HEK293 (cell line): ENCODE data around the gene CES1.
"Not testable (repeated sequence)": the region's sequence is repeated elsewhere in the genome, so short reads cannot be mapped to it uniquely, and the experiment has no call there.

Source experiments
- CTCF ChIA-PET: fragments of 350-600 bp; formaldehyde crosslinking; extraction: SDS; loops from one replicate; lab custom pipeline; 2021; ENCODE audit warnings: antibody characterized with exemption; lab: Yijun Ruan, JAX
- POLR2A ChIA-PET: fragments of 300-600 bp; formaldehyde crosslinking; extraction: SDS; loops from one replicate; lab custom pipeline; 2020; ENCODE audit warnings: antibody characterized with exemption, inconsistent platforms; lab: Yijun Ruan, JAX
- H3K27ac ChIP-seq: fragments of 200-500 bp; sonication (Bioruptor generic); 2 replicates; pipeline ENCODE4 v1.5.1; 2014; ENCODE audit warnings: low read depth, low read length, control low read depth, inconsistent platforms; ENCODE audit errors: extremely low read depth
- H3K36me3 ChIP-seq, 2 experiments: fragments of 200-500 bp in 1 of 2; sonication (Bioruptor generic) in 1 of 2; 1 replicate in 1 of 2; 2 replicates in 1 of 2; pipeline ENCODE4 v1.5.1; 2014 to 2017; ENCODE audit warnings: inconsistent platforms in 2 of 2, low read length in 2 of 2; ENCODE audit not compliant: control insufficient read depth in 2 of 2, insufficient read depth in 1 of 2
- H3K4me1 ChIP-seq: fragments of 200-500 bp; sonication (Bioruptor generic); 2 replicates; pipeline ENCODE4 v1.5.1; 2014; ENCODE audit warnings: mild to moderate bottlenecking, low read length, inconsistent platforms; ENCODE audit not compliant: control insufficient read depth, insufficient read depth
- H3K4me3 ChIP-seq: 2 replicates; pipeline ENCODE4 v1.5.1; 2011; ENCODE audit warnings: low read depth, mild to moderate bottlenecking, control low read depth, low read length, moderate library complexity
- H3K9me3 ChIP-seq: fragments of 200-500 bp; sonication (Bioruptor generic); 2 replicates; pipeline ENCODE4 v1.5.1; 2014; ENCODE audit warnings: low read depth, low read length, inconsistent platforms; ENCODE audit not compliant: control insufficient read depth, insufficient read depth
- BCL11A ChIP-seq: fragments of 450-650 bp; formaldehyde crosslinking; IDR thresholded peaks from 2 replicates; pipeline ENCODE4 v1.5.1; 2016; ENCODE audit warnings: low read depth, missing biosample characterization, missing genetic modification characterization
- BCL11B ChIP-seq: fragments of 450-650 bp; formaldehyde crosslinking; IDR thresholded peaks from 2 replicates; pipeline ENCODE4 v1.5.1; 2016; ENCODE audit warnings: low read depth, missing biosample characterization, missing genetic modification characterization
- HOXA7 ChIP-seq: sonication (generic); formaldehyde crosslinking; IDR thresholded peaks from 2 replicates; pipeline ENCODE4 v1.8.1; 2022; ENCODE audit warnings: missing genetic modification reagents, borderline replicate concordance
- KLF1 ChIP-seq: fragments of 450-650 bp; formaldehyde crosslinking; IDR thresholded peaks from 2 replicates; pipeline ENCODE4 v1.5.1; 2016; ENCODE audit warnings: missing biosample characterization, missing genetic modification characterization
- ZBTB1 ChIP-seq: fragments of 450-650 bp; formaldehyde crosslinking; IDR thresholded peaks from 2 replicates; pipeline ENCODE4 v1.5.1; 2016; ENCODE audit warnings: missing biosample characterization, missing genetic modification characterization
- ZBTB8A ChIP-seq: fragments of 450-650 bp; formaldehyde crosslinking; IDR thresholded peaks from 2 replicates; pipeline ENCODE4 v1.5.1; 2016; ENCODE audit warnings: missing biosample characterization, missing genetic modification characterization
- ZNF155 ChIP-seq: fragments of 450-650 bp; formaldehyde crosslinking; IDR thresholded peaks from 2 replicates; pipeline ENCODE4 v1.5.1; 2016; ENCODE audit warnings: missing biosample characterization, missing genetic modification characterization
- ZNF335 ChIP-seq: fragments of 450-650 bp; formaldehyde crosslinking; conservative IDR thresholded peaks from 2 replicates; pipeline ENCODE4 v1.5.1; 2016; ENCODE audit warnings: missing biosample characterization, missing genetic modification characterization
- ZNF549 ChIP-seq: fragments of 450-650 bp; IDR thresholded peaks from 2 replicates; pipeline ENCODE4 v1.5.1; 2018; ENCODE audit warnings: missing biosample characterization, missing genetic modification characterization, mild to moderate bottlenecking, inconsistent platforms, moderate library complexity
- ZNF623 ChIP-seq: fragments of 450-650 bp; formaldehyde crosslinking; IDR thresholded peaks from 2 replicates; pipeline ENCODE4 v1.5.1; 2016; ENCODE audit warnings: missing biosample characterization, missing genetic modification characterization
- ZNF660 ChIP-seq: fragments of 450-650 bp; IDR thresholded peaks from 2 replicates; pipeline ENCODE4 v1.5.1; 2018; ENCODE audit warnings: missing biosample characterization, mild to moderate bottlenecking, missing genetic modification characterization
- ZNF670 ChIP-seq: fragments of 450-650 bp; formaldehyde crosslinking; IDR thresholded peaks from 2 replicates; pipeline ENCODE4 v1.5.1; 2016; ENCODE audit warnings: missing biosample characterization, missing genetic modification characterization, low read depth
- ZNF677 ChIP-seq: fragments of 450-650 bp; IDR thresholded peaks from 2 replicates; pipeline ENCODE4 v1.5.0; 2018; ENCODE audit warnings: missing biosample characterization, mild to moderate bottlenecking, missing genetic modification characterization, moderate library complexity
- ZNF768 ChIP-seq: fragments of 450-650 bp; formaldehyde crosslinking; IDR thresholded peaks from 2 replicates; pipeline ENCODE4 v1.5.1; 2018; ENCODE audit warnings: missing biosample characterization, mild to moderate bottlenecking, missing genetic modification characterization
- TF ChIP-seq, protein P1 (sequence below): fragments of 450-650 bp; formaldehyde crosslinking; IDR thresholded peaks from 2 replicates; pipeline ENCODE4 v1.5.1; 2016; ENCODE audit warnings: missing biosample characterization, missing genetic modification characterization
- TF ChIP-seq, protein P2 (sequence below): fragments of 450-650 bp; formaldehyde crosslinking; IDR thresholded peaks from 2 replicates; pipeline ENCODE4 v1.5.1; 2016; ENCODE audit warnings: missing biosample characterization, missing genetic modification characterization

The CES1 gene

DNA sequence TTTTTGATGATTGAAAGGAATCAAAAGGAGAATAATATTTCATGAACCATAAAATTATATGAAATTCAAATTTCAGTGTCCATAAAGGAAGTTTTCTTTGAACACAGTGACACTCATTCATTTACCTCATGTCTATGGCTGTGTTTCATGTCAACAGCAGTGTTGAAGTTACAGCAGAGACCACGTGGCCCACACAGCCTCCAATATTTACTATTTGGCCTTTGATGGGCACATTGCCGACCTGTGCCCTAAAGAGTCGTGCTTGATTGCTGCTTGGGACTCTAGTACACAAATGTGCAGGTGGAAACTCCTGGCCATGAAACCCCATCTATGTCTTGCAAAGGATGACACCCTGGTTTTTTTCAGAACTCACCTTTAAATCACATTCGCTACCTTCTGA is 57.0 kb downstream of the CES1 start (continued):
- TF ChIP-seq ZBTB8A (tag by site-specific recombination) (no peak), BCL11B (tag by site-specific recombination) (no peak), ZNF623 (tag by site-specific recombination) (no peak)

DNA sequence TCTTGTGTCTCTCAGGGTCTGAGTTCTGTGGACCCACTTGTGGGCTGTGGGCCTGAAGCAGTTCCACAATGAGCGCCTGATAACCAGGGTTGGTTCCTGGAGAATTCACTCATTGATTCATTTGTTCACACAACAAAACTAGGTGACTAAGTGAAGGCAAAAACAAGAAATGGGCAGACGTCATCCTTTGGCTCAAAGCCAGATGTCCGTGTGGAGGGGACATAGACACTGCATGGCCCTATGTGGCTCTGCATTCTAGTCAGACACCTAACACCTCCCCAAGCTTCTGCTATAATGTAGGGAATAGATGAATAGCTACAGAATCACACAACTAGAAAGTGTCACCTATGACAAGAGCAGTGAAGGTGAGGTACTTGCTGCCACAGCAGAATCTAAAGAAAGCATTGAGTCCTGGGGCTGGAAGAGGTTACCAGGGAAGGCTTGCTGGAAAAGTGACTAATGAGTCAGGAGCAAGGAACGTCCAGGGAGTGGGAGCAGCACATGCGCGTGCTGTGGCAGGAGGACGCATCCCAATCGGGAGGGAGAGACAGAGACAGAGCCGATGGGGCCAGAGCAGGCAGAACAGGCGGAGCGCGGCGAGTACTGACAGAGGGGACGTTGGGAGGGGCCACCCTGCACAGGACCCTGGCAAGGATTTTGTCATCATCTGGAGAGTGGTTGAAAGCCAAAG is 58.9 kb downstream of the CES1 start:
- H3K36me3 ChIP-seq: no peaks in the 10 kb centered on the region
- POLR2A ChIA-PET: no interaction called here
- no peak overlapping the region for H3K4me3 ChIP-seq
- H3K27ac ChIP-seq: no peak overlapping the region
- peak; percentile 21 for TF ChIP-seq ZNF335 (tag by site-specific recombination)
- TF ChIP-seq ZNF660: 0 out of 2 replicates have a peak, but pooled peaks have one; percentile 30
- no peak for TF ChIP-seq ZNF670 (tag by site-specific recombination)
- no peaks in the 10 kb centered on the region for H3K4me1 ChIP-seq
- CTCF ChIA-PET: interaction anchor here (0.6 kb wide), 1 partner anchor 291 kb away, joined by 3 read pairs; no protein-coding TSS in a partner anchor
- H3K9me3 ChIP-seq: no peaks in the 10 kb centered on the region

DNA sequence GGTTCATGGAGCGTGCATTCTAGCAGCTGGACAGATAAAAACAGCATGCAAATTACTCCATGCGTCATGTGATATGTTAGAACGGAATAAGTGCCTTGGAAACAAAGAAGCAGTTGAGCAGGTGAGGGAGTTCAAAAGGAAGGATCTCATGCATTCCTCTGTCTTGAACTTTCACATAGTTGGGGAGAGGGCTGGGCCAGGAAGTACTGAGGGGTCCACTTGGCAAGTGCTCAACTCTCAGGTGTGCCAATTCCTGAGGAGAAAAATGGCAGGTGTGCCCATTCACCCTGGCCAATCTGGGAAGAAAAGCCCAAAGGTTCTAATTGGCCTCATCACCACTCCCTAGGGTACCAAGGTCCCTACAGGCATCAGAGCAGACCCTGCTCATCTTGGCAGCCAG is 67.7 kb downstream of the CES1 start:
- no peak for TF ChIP-seq ZNF549
- Histone ChIP-seq H3K36me3 (no peaks in the 10 kb centered on the region), H3K27ac (no peak overlapping the region), H3K9me3 (no peaks in the 10 kb centered on the region), H3K4me1 (no peaks in the 10 kb centered on the region), H3K4me3 (no peak overlapping the region)
- ChIA-PET CTCF (no interaction called here), POLR2A (no interaction called here)

DNA sequence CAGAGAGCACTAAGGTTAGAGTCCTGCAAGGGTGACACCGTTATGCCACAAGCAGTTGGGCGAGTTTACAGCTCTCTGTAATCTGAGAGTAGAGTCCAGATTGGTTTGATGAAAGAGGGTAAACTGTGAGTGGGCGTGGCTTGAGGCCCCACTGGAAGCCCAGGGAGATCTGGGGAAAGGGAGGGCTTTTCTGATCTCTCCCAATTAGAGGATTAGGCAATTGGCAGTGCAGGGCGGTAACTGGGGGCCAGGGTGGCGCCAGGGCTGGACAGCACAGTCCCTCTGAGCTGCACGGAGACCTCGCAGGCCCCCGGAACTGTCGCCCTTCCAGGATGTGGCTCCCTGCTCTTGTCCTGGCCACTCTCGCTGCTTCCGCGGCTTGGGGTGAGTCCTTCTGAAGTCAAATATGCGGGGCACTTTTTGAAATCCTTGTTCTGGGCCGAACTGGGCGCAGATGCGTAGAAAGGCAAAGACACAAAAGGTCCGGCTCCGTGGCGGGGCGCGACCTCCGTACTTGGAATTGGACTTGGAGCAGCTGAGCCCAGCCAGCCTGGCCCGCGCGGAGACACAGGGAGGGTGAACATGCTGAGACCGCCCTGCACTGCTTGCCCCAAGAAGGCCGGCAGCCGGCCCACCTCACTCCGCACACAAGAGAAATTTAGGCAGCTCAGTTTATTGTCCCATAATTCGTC is 72.4 kb downstream of the CES1 start:
- no peak overlapping the region for H3K4me3 ChIP-seq
- ChIA-PET POLR2A (no interaction called here), CTCF (interaction anchor here (0.9 to 1.0 kb wide), 2 partner anchors 48 to 295 kb away, joined by 3 read pairs; no protein-coding TSS in a partner anchor)
- no peaks in the 10 kb centered on the region for H3K4me1 ChIP-seq
- TF ChIP-seq ZNF677 (no peak), BCL11A (tag by site-specific recombination) (no peak), ZNF155 (tag by site-specific recombination) (no peak), KLF1 (tag by site-specific recombination) (no peak), ZBTB1 (tag by site-specific recombination) (no peak), ZNF768 (tag by site-specific recombination) (no peak), HOXA7 (CRISPR knock-in tag) (no peak)
- TF ChIP-seq, protein P1, sequence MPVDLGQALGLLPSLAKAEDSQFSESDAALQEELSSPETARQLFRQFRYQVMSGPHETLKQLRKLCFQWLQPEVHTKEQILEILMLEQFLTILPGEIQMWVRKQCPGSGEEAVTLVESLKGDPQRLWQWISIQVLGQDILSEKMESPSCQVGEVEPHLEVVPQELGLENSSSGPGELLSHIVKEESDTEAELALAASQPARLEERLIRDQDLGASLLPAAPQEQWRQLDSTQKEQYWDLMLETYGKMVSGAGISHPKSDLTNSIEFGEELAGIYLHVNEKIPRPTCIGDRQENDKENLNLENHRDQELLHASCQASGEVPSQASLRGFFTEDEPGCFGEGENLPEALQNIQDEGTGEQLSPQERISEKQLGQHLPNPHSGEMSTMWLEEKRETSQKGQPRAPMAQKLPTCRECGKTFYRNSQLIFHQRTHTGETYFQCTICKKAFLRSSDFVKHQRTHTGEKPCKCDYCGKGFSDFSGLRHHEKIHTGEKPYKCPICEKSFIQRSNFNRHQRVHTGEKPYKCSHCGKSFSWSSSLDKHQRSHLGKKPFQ (tag by site-specific recombination): no peak
- TF ChIP-seq, protein P2, sequence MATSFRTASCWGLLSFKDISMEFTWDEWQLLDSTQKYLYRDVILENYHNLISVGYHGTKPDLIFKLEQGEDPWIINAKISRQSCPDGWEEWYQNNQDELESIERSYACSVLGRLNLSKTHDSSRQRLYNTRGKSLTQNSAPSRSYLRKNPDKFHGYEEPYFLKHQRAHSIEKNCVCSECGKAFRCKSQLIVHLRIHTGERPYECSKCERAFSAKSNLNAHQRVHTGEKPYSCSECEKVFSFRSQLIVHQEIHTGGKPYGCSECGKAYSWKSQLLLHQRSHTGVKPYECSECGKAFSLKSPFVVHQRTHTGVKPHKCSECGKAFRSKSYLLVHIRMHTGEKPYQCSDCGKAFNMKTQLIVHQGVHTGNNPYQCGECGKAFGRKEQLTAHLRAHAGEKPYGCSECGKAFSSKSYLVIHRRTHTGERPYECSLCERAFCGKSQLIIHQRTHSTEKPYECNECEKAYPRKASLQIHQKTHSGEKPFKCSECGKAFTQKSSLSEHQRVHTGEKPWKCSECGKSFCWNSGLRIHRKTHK: no peak
- no peak overlapping the region for H3K27ac ChIP-seq
- H3K36me3 ChIP-seq: no peaks in the 10 kb centered on the region
- no peaks in the 10 kb centered on the region for H3K9me3 ChIP-seq

DNA sequence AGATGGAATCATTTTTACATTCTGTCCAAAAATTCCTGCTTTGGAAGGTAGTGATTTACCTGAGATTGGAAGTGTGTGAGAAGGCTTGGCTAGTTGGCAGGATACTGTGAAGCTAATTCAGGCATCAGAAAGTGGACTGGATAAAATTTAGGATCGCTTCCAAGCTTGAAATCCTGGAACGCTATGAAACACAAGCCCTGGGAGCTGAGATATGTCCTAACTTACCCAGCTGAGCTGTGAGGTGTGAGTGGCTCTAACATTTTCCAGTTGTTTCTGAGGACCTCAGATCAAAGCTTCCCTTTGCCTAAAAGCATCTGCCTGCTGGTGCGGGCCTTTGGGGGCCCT is 73.0 kb downstream of the CES1 start:
- H3K4me1 ChIP-seq, H3K9me3 ChIP-seq, POLR2A ChIA-PET, H3K27ac ChIP-seq, H3K36me3 ChIP-seq, H3K4me3 ChIP-seq: not testable (repeated sequence)
- CTCF ChIA-PET: interaction anchor here (0.9 to 1.0 kb wide), 3 partner anchors 44 to 294 kb away, joined by 3 to 6 read pairs (median 3); no protein-coding TSS in a partner anchor
